ENCODE results near the gene GRIK2. TPM values are rescaled to one million over a fixed set of nuclear protein-coding genes. Genes with fewer than 3 reads are reported as not detected.

Gene GRIK2
- total RNA-seq, 2 donors from 2014 or later, result 1.00 to 4.5 TPM

- H3K36me3 Mint-ChIP-seq (ENCODE audit: low read depth), result no peaks in the 10 kb centered on the region
Measured at GRCh38 chr6:101396548-101397173, 3.2 kb downstream of the GRIK2 start.

DNA sequence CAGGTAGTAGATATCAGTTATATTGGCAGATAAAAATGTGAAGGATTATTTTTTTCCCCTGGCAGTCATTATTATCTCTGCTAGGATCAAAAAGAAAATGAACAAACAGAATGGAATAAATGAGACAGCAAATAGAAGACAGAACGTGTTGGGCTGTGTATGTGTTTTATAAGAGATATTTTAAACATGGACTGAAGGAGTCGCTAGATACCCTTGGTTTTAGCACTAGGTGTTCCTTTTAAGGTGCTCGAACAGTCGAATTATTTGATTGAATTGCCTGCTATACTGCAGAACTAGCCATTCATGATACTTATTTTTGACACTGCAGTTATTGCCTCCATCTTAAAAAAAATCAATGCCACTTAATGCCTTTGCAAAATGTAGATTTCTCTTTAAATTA, 3.7 kb downstream of the GRIK2 start:
- Mint-ChIP-seq H3K4me1 (peaks cover 32% of the 10 kb centered on the region), H3K36me3 (ENCODE audit: low read depth) (no peaks in the 10 kb centered on the region), H3K27ac (no peak overlapping the region), H3K27me3 (ENCODE audit: insufficient read depth) (peaks cover 69% of the 10 kb centered on the region), H3K4me3 (no peak overlapping the region), H3K9me3 (no peaks in the 10 kb centered on the region)
- Histone ChIP-seq H3K36me3 (ENCODE audit: control insufficient read depth, insufficient read depth, low read length) (no peaks in the 10 kb centered on the region), H3K9ac (ENCODE audit: extremely low read depth, low read length, poor library complexity, severe bottlenecking) (no peak overlapping the region), H3K4me3 (ENCODE audit: low read length) (no peak overlapping the region), H3K27me3 (ENCODE audit: control insufficient read depth, insufficient read depth, low read length, poor library complexity, severe bottlenecking) (peaks cover 80% of the 10 kb centered on the region), H3K4me1 (ENCODE audit: control insufficient read depth, insufficient read depth, low read length) (no peaks in the 10 kb centered on the region), H3K27ac (ENCODE audit: low read depth, low read length) (no peak overlapping the region), H3K9me3 (ENCODE audit: control insufficient read depth, low read length) (no peaks in the 10 kb centered on the region)
- WGBS, 2 experiments (ENCODE audit: insufficient coverage in 1 of 2, insufficient read length in 1 of 2), result 10 to 18% methylated on average over 3 to 4 of the region's 4 CpGs
- peak; percentile 83 for TF ChIP-seq CTCF (conservative IDR thresholded peaks at IDR 0.05)
- DNase-seq, result no peak

More at GRCh38 chr6:101396548-101397173, 3.2 kb downstream of the GRIK2 start:
- H3K27me3 ChIP-seq (ENCODE audit: control insufficient read depth, insufficient read depth, low read length, poor library complexity, severe bottlenecking), result peaks cover 80% of the 10 kb centered on the region
- H3K9me3 ChIP-seq (ENCODE audit: control insufficient read depth, low read length), result no peaks in the 10 kb centered on the region
- Mint-ChIP-seq H3K27ac (no peak overlapping the region), H3K9me3 (no peaks in the 10 kb centered on the region), H3K4me1 (peaks cover 33% of the 10 kb centered on the region), H3K4me3 (no peak overlapping the region), H3K27me3 (ENCODE audit: insufficient read depth) (peaks cover 73% of the 10 kb centered on the region)
- no peak for TF ChIP-seq CTCF (conservative IDR thresholded peaks at IDR 0.05)
- no peaks in the 10 kb centered on the region for H3K36me3 ChIP-seq (ENCODE audit: control insufficient read depth, insufficient read depth, low read length)
- no peak overlapping the region for H3K4me3 ChIP-seq (ENCODE audit: low read length)
- DNase-seq, result peak; percentile 91
- WGBS, 2 experiments (ENCODE audit: insufficient coverage in 1 of 2, insufficient read length in 1 of 2), result 0 to 3% methylated on average over 3 of the region's 3 CpGs
- H3K4me1 ChIP-seq (ENCODE audit: control insufficient read depth, insufficient read depth, low read length), result no peaks in the 10 kb centered on the region
- H3K9ac ChIP-seq (ENCODE audit: extremely low read depth, low read length, poor library complexity, severe bottlenecking), result no peak overlapping the region
- H3K27ac ChIP-seq (ENCODE audit: low read depth, low read length), result no peak overlapping the region

DNA sequence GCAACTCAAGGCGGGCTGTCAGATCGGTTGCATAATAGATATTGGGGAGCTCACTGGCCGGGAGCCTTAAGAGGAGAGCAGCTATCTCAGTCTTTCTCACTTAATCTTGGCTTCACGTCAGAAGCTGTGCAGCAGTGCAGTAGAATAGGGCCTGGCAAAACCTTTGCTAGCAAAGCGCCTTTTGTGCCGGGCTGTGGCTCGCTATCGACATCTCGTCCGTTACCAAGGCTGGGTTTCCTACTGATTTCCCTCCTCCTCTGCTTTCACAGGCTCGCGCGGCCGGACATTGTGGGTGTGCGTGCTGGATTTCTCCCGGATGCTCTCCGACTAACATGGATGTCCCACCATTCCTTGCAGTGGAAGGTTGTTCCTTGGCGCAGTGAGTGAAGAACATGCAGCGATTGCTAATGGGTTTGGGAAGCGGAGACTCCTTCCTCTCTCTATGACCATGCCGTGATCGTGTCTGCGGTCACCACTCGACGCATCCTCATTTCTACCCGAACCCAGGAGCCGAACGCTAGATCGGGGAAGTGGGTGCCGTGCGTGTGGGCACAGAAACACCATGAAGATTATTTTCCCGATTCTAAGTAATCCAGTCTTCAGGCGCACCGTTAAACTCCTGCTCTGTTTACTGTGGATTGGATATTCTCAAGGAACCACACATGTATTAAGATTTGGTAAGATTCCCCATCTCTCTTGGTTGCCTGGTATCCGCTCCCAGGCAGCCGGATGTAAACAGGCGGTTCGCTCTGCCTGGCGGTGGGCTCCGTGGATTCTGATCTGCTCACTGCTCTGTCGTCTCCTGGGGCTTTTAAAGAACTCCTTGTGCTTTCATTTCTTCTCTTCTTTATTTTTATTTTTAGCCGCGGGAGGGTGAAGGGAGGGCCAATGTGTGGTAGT, 5.5 kb downstream of the GRIK2 start:
- Histone ChIP-seq H3K9ac (ENCODE audit: extremely low read depth, low read length, poor library complexity, severe bottlenecking) (no peak overlapping the region), H3K36me3 (ENCODE audit: control insufficient read depth, insufficient read depth, low read length) (no peaks in the 10 kb centered on the region), H3K27ac (ENCODE audit: low read depth, low read length) (no peak overlapping the region), H3K4me3 (ENCODE audit: low read length) (peak overlapping the region; percentile 79), H3K9me3 (ENCODE audit: control insufficient read depth, low read length) (no peaks in the 10 kb centered on the region), H3K27me3 (ENCODE audit: control insufficient read depth, insufficient read depth, low read length, poor library complexity, severe bottlenecking) (peaks cover 78% of the 10 kb centered on the region), H3K4me1 (ENCODE audit: control insufficient read depth, insufficient read depth, low read length) (peaks cover 8% of the 10 kb centered on the region)
- 11% methylated on average over 17 to 43 of the region's 43 CpGs for WGBS, 2 experiments (ENCODE audit: insufficient coverage in 1 of 2, insufficient read length in 1 of 2)
- Mint-ChIP-seq H3K9me3 (no peaks in the 10 kb centered on the region), H3K36me3 (ENCODE audit: low read depth) (no peaks in the 10 kb centered on the region), H3K4me3 (peak overlapping the region; percentile 65), H3K27ac (no peak overlapping the region), H3K4me1 (peaks cover 36% of the 10 kb centered on the region), H3K27me3 (ENCODE audit: insufficient read depth) (peaks cover 60% of the 10 kb centered on the region)
- DNase-seq, result peak; percentile 57
- TF ChIP-seq CTCF (conservative IDR thresholded peaks at IDR 0.05), result no peak

Data from endodermal cell (in vitro differentiated cells).